VCaP (cell line): ENCODE measurements around the gene DYNLT2B.
"Not testable (repeated sequence)": the region's sequence is repeated elsewhere in the genome, so short reads cannot be mapped to it uniquely, and the experiment has no call there.

Experiments used
- H3K27ac ChIP-seq: fragments of 450-650 bp; 2 replicates; pipeline ENCODE4 v1.5.1; 2017
- CTCF ChIP-seq: fragments of 450-650 bp; conservative IDR thresholded peaks from 2 replicates; pipeline ENCODE4 v1.5.1; 2017; ENCODE audit warnings: mild to moderate bottlenecking, moderate library complexity

The DYNLT2B gene

GRCh38 chr3:196323691-196324090 lies 5.7 kb upstream of the DYNLT2B start:
- no peak for TF ChIP-seq CTCF
- H3K27ac ChIP-seq = no peak overlapping the region

GRCh38 chr3:196323016-196323415 lies 5.0 kb upstream of the DYNLT2B start:
- no peak overlapping the region for H3K27ac ChIP-seq
- no peak for TF ChIP-seq CTCF

GRCh38 chr3:196321162-196321561 lies 3.1 kb upstream of the DYNLT2B start:
- no peak for TF ChIP-seq CTCF
- no peak overlapping the region for H3K27ac ChIP-seq

- TF ChIP-seq CTCF = no peak
- no peak overlapping the region for H3K27ac ChIP-seq
These were observed 2.1 kb upstream of the DYNLT2B start for GRCh38 chr3:196320137-196320536.

GRCh38 chr3:196316799-196317686 lies 997 bp downstream of the DYNLT2B start:
- peak overlapping the region; percentile 88 for H3K27ac ChIP-seq

- no peak overlapping the region for H3K27ac ChIP-seq
- TF ChIP-seq CTCF = no peak
These were observed 2.2 kb downstream of the DYNLT2B start for GRCh38 chr3:196315821-196316220.

GRCh38 chr3:196314597-196314996 lies 3.4 kb downstream of the DYNLT2B start:
- TF ChIP-seq CTCF = no peak
- H3K27ac ChIP-seq = no peak overlapping the region

GRCh38 chr3:196314086-196314485 lies 4.0 kb downstream of the DYNLT2B start:
- not testable (repeated sequence) for H3K27ac ChIP-seq

GRCh38 chr3:196302960-196303359 lies 15.1 kb downstream of the DYNLT2B start:
- H3K27ac ChIP-seq = not testable (repeated sequence)

GRCh38 chr3:196302551-196302950 lies 15.5 kb downstream of the DYNLT2B start:
- H3K27ac ChIP-seq = not testable (repeated sequence)
